Measurements from ENCODE around the gene EVI2B. TPM values are rescaled to one million over a fixed set of nuclear protein-coding genes. Genes with fewer than 3 reads are reported as not detected.

Gene EVI2B
- polyA plus RNA-seq, 1 donor from 2014 or later, result not detected

GRCh38 chr17:31309556-31309955 is 4.3 kb downstream of the EVI2B start:
- H3K79me2 ChIP-seq (replicated peaks; ENCODE audit: insufficient read depth, low read length), result no peaks in the 10 kb centered on the region
- no peaks in the 10 kb centered on the region for H3K36me3 ChIP-seq (ENCODE audit: insufficient read depth, low read length)
- H3K9me2 ChIP-seq (ENCODE audit: insufficient read depth, low read length), result no peaks in the 10 kb centered on the region
- no peak overlapping the region for H3K9ac ChIP-seq (ENCODE audit: low read length)
- no peaks in the 10 kb centered on the region for H3K9me3 ChIP-seq (ENCODE audit: low read length)
- TF ChIP-seq EZH2 (IDR thresholded peaks at IDR 0.05; ENCODE audit: borderline replicate concordance, insufficient read depth, low read length, poor library complexity, severe bottlenecking) (no peak), TAF1 (IDR thresholded peaks at IDR 0.05; ENCODE audit: low read depth) (no peak), MXI1 (conservative IDR thresholded peaks at IDR 0.05; ENCODE audit: poor library complexity, severe bottlenecking) (no peak), SMC3 (conservative IDR thresholded peaks at IDR 0.05; ENCODE audit: poor library complexity) (no peak), CTCF (IDR thresholded peaks at IDR 0.05; ENCODE audit: poor library complexity, severe bottlenecking) (no peak), RAD21 (conservative IDR thresholded peaks at IDR 0.05) (no peak), POLR2AphosphoS5 (IDR thresholded peaks at IDR 0.05) (no peak), REST (IDR thresholded peaks at IDR 0.05; ENCODE audit: borderline replicate concordance) (no peak), EP300 (conservative IDR thresholded peaks at IDR 0.05; ENCODE audit: poor library complexity, severe bottlenecking) (no peak)
- no peak overlapping the region for H3K4me2 ChIP-seq (ENCODE audit: low read length)
- H3K27me3 ChIP-seq (ENCODE audit: insufficient read depth, low read depth, low read length), result no peaks in the 10 kb centered on the region
- no peak overlapping the region for H3K4me3 ChIP-seq (ENCODE audit: low read length)
- H3K27ac ChIP-seq (ENCODE audit: low read length), result no peak overlapping the region
- H3F3A ChIP-seq (ENCODE audit: insufficient read depth, low read length, poor library complexity, severe bottlenecking), result no peaks in the 10 kb centered on the region
- H2AFZ ChIP-seq (ENCODE audit: low read depth, low read length), result no peak overlapping the region
- H4K20me1 ChIP-seq (ENCODE audit: insufficient read depth), result no peaks in the 10 kb centered on the region

GRCh38 chr17:31308372-31309334 is 5.2 kb downstream of the EVI2B start:
- Histone ChIP-seq H3K4me3 (ENCODE audit: low read length) (no peak overlapping the region), H3K9me2 (ENCODE audit: insufficient read depth, low read length) (no peaks in the 10 kb centered on the region), H3F3A (ENCODE audit: insufficient read depth, low read length, poor library complexity, severe bottlenecking) (no peaks in the 10 kb centered on the region), H3K27ac (ENCODE audit: low read length) (no peak overlapping the region), H3K27me3 (ENCODE audit: insufficient read depth, low read depth, low read length) (no peaks in the 10 kb centered on the region), H3K36me3 (ENCODE audit: insufficient read depth, low read length) (no peaks in the 10 kb centered on the region), H2AFZ (ENCODE audit: low read depth, low read length) (no peak overlapping the region), H3K9me3 (ENCODE audit: low read length) (no peaks in the 10 kb centered on the region), H3K79me2 (replicated peaks; ENCODE audit: insufficient read depth, low read length) (no peaks in the 10 kb centered on the region), H4K20me1 (ENCODE audit: insufficient read depth) (no peaks in the 10 kb centered on the region), H3K9ac (ENCODE audit: low read length) (no peak overlapping the region), H3K4me2 (ENCODE audit: low read length) (no peak overlapping the region)
- TF ChIP-seq EZH2 (IDR thresholded peaks at IDR 0.05; ENCODE audit: borderline replicate concordance, insufficient read depth, low read length, poor library complexity, severe bottlenecking), result no peak
- TF ChIP-seq TAF1 (IDR thresholded peaks at IDR 0.05; ENCODE audit: low read depth), result no peak
- TF ChIP-seq RAD21 (conservative IDR thresholded peaks at IDR 0.05), result no peak
- no peak for TF ChIP-seq SMC3 (conservative IDR thresholded peaks at IDR 0.05; ENCODE audit: poor library complexity)
- TF ChIP-seq CTCF (IDR thresholded peaks at IDR 0.05; ENCODE audit: poor library complexity, severe bottlenecking), result no peak
- TF ChIP-seq MXI1 (conservative IDR thresholded peaks at IDR 0.05; ENCODE audit: poor library complexity, severe bottlenecking), result no peak
- no peak for TF ChIP-seq REST (IDR thresholded peaks at IDR 0.05; ENCODE audit: borderline replicate concordance)
- no peak for TF ChIP-seq POLR2AphosphoS5 (IDR thresholded peaks at IDR 0.05)
- no peak for TF ChIP-seq EP300 (conservative IDR thresholded peaks at IDR 0.05; ENCODE audit: poor library complexity, severe bottlenecking)
